ENCODE data around the gene DNAJB12. TPM values are rescaled to one million over a fixed set of nuclear protein-coding genes. Genes with fewer than 3 reads are reported as not detected.
"Not testable (repeated sequence)": the region's sequence is repeated elsewhere in the genome, so short reads cannot be mapped to it uniquely, and the experiment has no call there.

DNAJB12 gene
- total RNA-seq, 1 experiment from 2014 or later, result 27.6 TPM

DNA sequence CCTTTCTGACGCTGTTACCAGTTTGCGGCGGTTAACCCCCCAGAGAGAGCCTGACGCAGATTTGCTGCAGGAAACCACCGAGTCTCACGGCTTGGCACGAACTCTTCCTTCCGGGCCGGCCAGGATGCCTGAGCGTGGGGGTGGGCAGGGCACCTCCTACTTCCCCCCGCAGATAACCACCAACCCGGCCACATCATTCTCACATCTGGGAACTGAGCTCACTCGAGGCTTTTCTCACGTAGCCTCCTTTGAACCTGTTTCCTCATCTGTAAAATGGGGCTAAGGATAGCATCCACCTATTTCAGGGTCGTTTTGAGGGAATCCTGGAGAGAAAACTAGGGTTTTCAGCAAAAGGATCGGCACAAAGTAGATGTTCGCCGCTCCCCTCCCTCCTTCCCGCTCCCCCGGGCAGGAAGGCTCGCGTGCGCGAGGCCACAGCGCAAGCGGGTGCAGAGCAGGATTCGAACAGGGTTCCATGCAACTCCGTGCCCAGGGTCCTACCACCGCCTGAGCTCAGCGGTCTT lies 57.4 kb downstream of the DNAJB12 start:
- H3K79me2 ChIP-seq (ENCODE audit: insufficient read depth, low read length), result no peaks in the 10 kb centered on the region
- H3K56ac ChIP-seq (ENCODE audit: insufficient read length, low read depth, low read length), result no peak overlapping the region
- no peak for DNase-seq
- WGBS (ENCODE audit: extremely low coverage, insufficient read length, low lambda C conversion rate), result no CpG with 5 or more reads among the region's 30 CpGs
- no peak overlapping the region for H2AFZ ChIP-seq (ENCODE audit: low read length)
- H4K8ac ChIP-seq (replicated peaks; ENCODE audit: insufficient read length, low read depth, low read length), result no peak overlapping the region
- H2BK15ac ChIP-seq (ENCODE audit: low read depth, low read length), result no peak overlapping the region
- H4K5ac ChIP-seq (ENCODE audit: insufficient read length, low read depth, low read length), result no peak overlapping the region
- no peak overlapping the region for H3K23ac ChIP-seq (ENCODE audit: insufficient read length, low read depth, low read length)
- Mint-ChIP-seq H3K4me3 (peak overlapping the region; percentile 73 to 81), H3K4me1 (peaks cover 17 to 38% of the 10 kb centered on the region in 2 experiments), H3K27me3 (ENCODE audit: low read depth) (peaks cover 2% of the 10 kb centered on the region; the same call in 1 of the 2 replicates), H3K27ac (peak overlapping the region in 1 of 3 experiments; percentile 49; a peak in 1 of 7 replicates), H3K9me3 (no peaks in the 10 kb centered on the region; a peak in 1 of 5 replicates), H3K36me3 (ENCODE audit: insufficient read depth in 1 of 3, low read depth in 3 of 3) (peaks cover 0 to 2% (median 0%) of the 10 kb centered on the region in 3 experiments; a peak in 2 of 7 replicates)
- no peak overlapping the region for H2BK12ac ChIP-seq (ENCODE audit: insufficient read length, low read depth, low read length)
- no peak overlapping the region for H3K27ac ChIP-seq (ENCODE audit: insufficient read length, low read depth, low read length)
- H3K9me3 ChIP-seq (ENCODE audit: control insufficient read depth, low read depth, low read length), result no peaks in the 10 kb centered on the region
- H3K4ac ChIP-seq (ENCODE audit: low read depth, low read length), result no peak overlapping the region
- no peak overlapping the region for H2BK5ac ChIP-seq (ENCODE audit: insufficient read length, low read length)
- peak overlapping the region; percentile 39 for H3K9ac ChIP-seq (ENCODE audit: extremely low read depth, insufficient read length, low read length)
- H3T11ph ChIP-seq (ENCODE audit: low read length), result no peak overlapping the region
- no peaks in the 10 kb centered on the region for H3K79me1 ChIP-seq (ENCODE audit: insufficient read depth, low read depth, low read length, poor library complexity, severe bottlenecking)
- TF ChIP-seq, protein P1, sequence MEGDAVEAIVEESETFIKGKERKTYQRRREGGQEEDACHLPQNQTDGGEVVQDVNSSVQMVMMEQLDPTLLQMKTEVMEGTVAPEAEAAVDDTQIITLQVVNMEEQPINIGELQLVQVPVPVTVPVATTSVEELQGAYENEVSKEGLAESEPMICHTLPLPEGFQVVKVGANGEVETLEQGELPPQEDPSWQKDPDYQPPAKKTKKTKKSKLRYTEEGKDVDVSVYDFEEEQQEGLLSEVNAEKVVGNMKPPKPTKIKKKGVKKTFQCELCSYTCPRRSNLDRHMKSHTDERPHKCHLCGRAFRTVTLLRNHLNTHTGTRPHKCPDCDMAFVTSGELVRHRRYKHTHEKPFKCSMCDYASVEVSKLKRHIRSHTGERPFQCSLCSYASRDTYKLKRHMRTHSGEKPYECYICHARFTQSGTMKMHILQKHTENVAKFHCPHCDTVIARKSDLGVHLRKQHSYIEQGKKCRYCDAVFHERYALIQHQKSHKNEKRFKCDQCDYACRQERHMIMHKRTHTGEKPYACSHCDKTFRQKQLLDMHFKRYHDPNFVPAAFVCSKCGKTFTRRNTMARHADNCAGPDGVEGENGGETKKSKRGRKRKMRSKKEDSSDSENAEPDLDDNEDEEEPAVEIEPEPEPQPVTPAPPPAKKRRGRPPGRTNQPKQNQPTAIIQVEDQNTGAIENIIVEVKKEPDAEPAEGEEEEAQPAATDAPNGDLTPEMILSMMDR (conservative IDR thresholded peaks at IDR 0.05), result no peak
- H3K14ac ChIP-seq (ENCODE audit: insufficient read depth, low read length), result peak overlapping the region; percentile 59
- no peak overlapping the region for H4K91ac ChIP-seq (ENCODE audit: insufficient read length, low read depth, low read length)
- H3K27me3 ChIP-seq (ENCODE audit: insufficient read depth, low read length), result no peaks in the 10 kb centered on the region
- H2BK120ac ChIP-seq (ENCODE audit: low read depth, low read length, poor library complexity, severe bottlenecking), result no peak overlapping the region
- H4K20me1 ChIP-seq (ENCODE audit: control insufficient read depth, insufficient read depth, insufficient read length), result no peaks in the 10 kb centered on the region
- peaks cover 3% of the 10 kb centered on the region; the same call in 1 of the 2 replicates for H3K4me1 ChIP-seq (ENCODE audit: insufficient read depth, low read length)
- H2BK20ac ChIP-seq (ENCODE audit: low read depth, low read length, poor library complexity, severe bottlenecking), result no peak overlapping the region
- H3K18ac ChIP-seq (ENCODE audit: insufficient read length, low read depth, low read length), result peak overlapping the region; percentile 66
- H3K23me2 ChIP-seq (ENCODE audit: insufficient read length, low read depth, low read length, poor library complexity, severe bottlenecking), result peaks cover 8% of the 10 kb centered on the region
- no peak overlapping the region for H2AK5ac ChIP-seq (ENCODE audit: insufficient read length, low read length)
- peak overlapping the region; percentile 85 for H3K4me2 ChIP-seq (ENCODE audit: insufficient read depth, insufficient read length, low read length)

DNA sequence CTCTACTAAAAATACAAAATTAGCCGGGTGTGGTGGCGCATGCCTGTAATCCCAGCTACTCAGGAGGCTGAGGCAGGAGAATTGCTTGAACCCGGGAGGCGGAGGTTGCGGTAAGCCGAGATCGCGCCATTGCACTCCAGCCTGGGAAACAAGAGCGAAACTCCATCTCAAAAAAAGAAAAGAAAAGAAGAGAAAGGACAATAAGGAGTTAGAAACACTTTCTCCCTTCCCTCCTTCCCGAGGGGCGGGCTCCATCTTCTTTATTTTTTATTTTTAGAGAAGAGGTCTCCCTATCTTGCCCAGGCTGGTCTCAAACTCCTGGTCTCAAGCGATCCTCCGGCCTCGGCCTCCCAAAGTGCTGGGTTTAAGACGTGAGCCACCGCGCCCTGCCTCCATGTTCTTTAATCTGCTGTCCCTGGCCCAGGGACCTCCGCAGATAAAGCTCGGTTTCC lies 57.9 kb downstream of the DNAJB12 start:
- not testable (repeated sequence) for H3K4me1 ChIP-seq (ENCODE audit: insufficient read depth, low read length); H3T11ph ChIP-seq (ENCODE audit: low read length); H2BK12ac ChIP-seq (ENCODE audit: insufficient read length, low read depth, low read length); H4K91ac ChIP-seq (ENCODE audit: insufficient read length, low read depth, low read length); H3K27ac ChIP-seq (ENCODE audit: insufficient read length, low read depth, low read length); H3K56ac ChIP-seq (ENCODE audit: insufficient read length, low read depth, low read length); H4K20me1 ChIP-seq (ENCODE audit: control insufficient read depth, insufficient read depth, insufficient read length); H2AK5ac ChIP-seq (ENCODE audit: insufficient read length, low read length); H4K8ac ChIP-seq (replicated peaks; ENCODE audit: insufficient read length, low read depth, low read length); H3K9ac ChIP-seq (ENCODE audit: extremely low read depth, insufficient read length, low read length); H3K79me1 ChIP-seq (ENCODE audit: insufficient read depth, low read depth, low read length, poor library complexity, severe bottlenecking); H3K23me2 ChIP-seq (ENCODE audit: insufficient read length, low read depth, low read length, poor library complexity, severe bottlenecking); H3K14ac ChIP-seq (ENCODE audit: insufficient read depth, low read length); H2BK20ac ChIP-seq (ENCODE audit: low read depth, low read length, poor library complexity, severe bottlenecking); H2BK5ac ChIP-seq (ENCODE audit: insufficient read length, low read length); H3K27me3 Mint-ChIP-seq (ENCODE audit: low read depth); H2AFZ ChIP-seq (ENCODE audit: low read length); DNase-seq; H3K9me3 Mint-ChIP-seq; H3K36me3 Mint-ChIP-seq (ENCODE audit: insufficient read depth in 1 of 3, low read depth in 3 of 3); H2BK15ac ChIP-seq (ENCODE audit: low read depth, low read length); H3K9me3 ChIP-seq (ENCODE audit: control insufficient read depth, low read depth, low read length); H3K23ac ChIP-seq (ENCODE audit: insufficient read length, low read depth, low read length); H2BK120ac ChIP-seq (ENCODE audit: low read depth, low read length, poor library complexity, severe bottlenecking); H3K4ac ChIP-seq (ENCODE audit: low read depth, low read length); H3K27me3 ChIP-seq (ENCODE audit: insufficient read depth, low read length); H3K79me2 ChIP-seq (ENCODE audit: insufficient read depth, low read length); H4K5ac ChIP-seq (ENCODE audit: insufficient read length, low read depth, low read length)
- H3K4me1 Mint-ChIP-seq, result peaks cover 17 to 38% of the 10 kb centered on the region in 2 experiments
- H3K27ac Mint-ChIP-seq, result 0 out of 7 replicates have a peak overlapping the region, but pooled peaks of 1 of the 3 experiments have one; percentile 49
- peak overlapping the region; percentile 53 for H3K18ac ChIP-seq (ENCODE audit: insufficient read length, low read depth, low read length)
- whole genome bisulfite sequencing (ENCODE audit: extremely low coverage, insufficient read length, low lambda C conversion rate), result no CpG with 5 or more reads among the region's 19 CpGs
- H3K4me2 ChIP-seq (ENCODE audit: insufficient read depth, insufficient read length, low read length), result peak overlapping the region; percentile 85
- peak overlapping the region; percentile 73 to 81; a peak in 4 of 5 replicates for H3K4me3 Mint-ChIP-seq
